Kidney epithelial cell (primary cell): Measurements from ENCODE around the gene EVA1C. TPM values are rescaled to one million over a fixed set of nuclear protein-coding genes. Genes with fewer than 3 reads are reported as not detected.
"Not testable (repeated sequence)": the region's sequence is repeated elsewhere in the genome, so short reads cannot be mapped to it uniquely, and the experiment has no call there.

Source experiments
- DNase-seq: peaks from one replicate; pipeline ENCODE4 v3.0.0-alpha.2; 2010; ENCODE audit warnings: low read depth
- H3K27me3 ChIP-seq: 2 replicates; pipeline ENCODE4 v1.6.0; 2011; ENCODE audit warnings: low read length; ENCODE audit not compliant: control insufficient read depth, insufficient read depth
- H3K36me3 ChIP-seq: 2 replicates; pipeline ENCODE4 v1.5.1; 2011; ENCODE audit warnings: low read length; ENCODE audit not compliant: control insufficient read depth, insufficient read depth
- H3K4me3 ChIP-seq: 2 replicates; pipeline ENCODE4 v1.5.1; 2011; ENCODE audit warnings: low read depth, mild to moderate bottlenecking, control low read depth, low read length
- CTCF ChIP-seq: IDR thresholded peaks from 2 replicates; pipeline ENCODE4 v1.5.1; 2011; ENCODE audit warnings: mild to moderate bottlenecking, moderate library complexity, low read length, control low read depth, inconsistent platforms; ENCODE audit not compliant: insufficient read depth, poor library complexity, severe bottlenecking
- total RNA-seq: library from RNA; depleted of rRNA; stranded (reverse); fragments of >200 nt; gene quantifications from 2 replicates; pipeline ENCODE4 v1.2.3, GENCODE V29; 2015

EVA1C gene
- total RNA-seq, 1 donor from 2014 or later = 0.54 TPM

GRCh38 chr21:32523988-32524719 is 111.6 kb downstream of the EVA1C start:
- H3K36me3 ChIP-seq = no peaks in the 10 kb centered on the region
- peak; percentile 63 for DNase-seq
- H3K4me3 ChIP-seq = no peak overlapping the region
- no peaks in the 10 kb centered on the region for H3K27me3 ChIP-seq
- TF ChIP-seq CTCF = no peak

- Histone ChIP-seq H3K4me3 (no peak overlapping the region), H3K36me3 (no peaks in the 10 kb centered on the region), H3K27me3 (no peaks in the 10 kb centered on the region)
- TF ChIP-seq CTCF = no peak
- no peak for DNase-seq
These were observed 112.8 kb downstream of the EVA1C start for GRCh38 chr21:32525282-32525681.

GRCh38 chr21:32529679-32530078 is 117.2 kb downstream of the EVA1C start:
- Histone ChIP-seq H3K27me3 (no peaks in the 10 kb centered on the region), H3K36me3 (no peaks in the 10 kb centered on the region), H3K4me3 (no peak overlapping the region)
- no peak for DNase-seq
- TF ChIP-seq CTCF = no peak

- DNase-seq, H3K27me3 ChIP-seq, H3K36me3 ChIP-seq, H3K4me3 ChIP-seq: not testable (repeated sequence)
These were observed 118.3 kb downstream of the EVA1C start for GRCh38 chr21:32530809-32531208.

GRCh38 chr21:32531561-32531960 is 119.1 kb downstream of the EVA1C start:
- not testable (repeated sequence) for H3K27me3 ChIP-seq, H3K36me3 ChIP-seq, H3K4me3 ChIP-seq, DNase-seq

- no peak for TF ChIP-seq CTCF
- no peaks in the 10 kb centered on the region for H3K36me3 ChIP-seq
- no peak for DNase-seq
- H3K27me3 ChIP-seq = no peaks in the 10 kb centered on the region
- no peak overlapping the region for H3K4me3 ChIP-seq
These were observed 120.1 kb downstream of the EVA1C start for GRCh38 chr21:32532636-32533035.

GRCh38 chr21:32533053-32533452 is 120.5 kb downstream of the EVA1C start:
- Histone ChIP-seq H3K4me3 (no peak overlapping the region), H3K36me3 (no peaks in the 10 kb centered on the region), H3K27me3 (no peaks in the 10 kb centered on the region)
- TF ChIP-seq CTCF = no peak
- DNase-seq = no peak
